22Rv1 (cell line): ENCODE measurements around the gene KAZN.

Experiments used
- H3K27ac ChIP-seq: fragments of 450-650 bp; 2 replicates; pipeline ENCODE4 v1.5.1; 2017
- CTCF ChIP-seq: fragments of 450-650 bp; IDR thresholded peaks from 2 replicates; pipeline ENCODE4 v1.5.1; 2017; ENCODE audit warnings: mild to moderate bottlenecking
- ZFX ChIP-seq: fragments of 450-650 bp; IDR thresholded peaks from 2 replicates; pipeline ENCODE4 v1.6.1; 2017; ENCODE audit warnings: antibody characterized with exemption, borderline replicate concordance

Gene KAZN

GRCh38 chr1:14733779-14734140, 135.3 kb downstream of the KAZN start:
- no peak for TF ChIP-seq ZFX
- TF ChIP-seq CTCF = no peak
- no peak overlapping the region for H3K27ac ChIP-seq

- no peak for TF ChIP-seq ZFX
- no peak for TF ChIP-seq CTCF
- H3K27ac ChIP-seq = no peak overlapping the region
Observed at GRCh38 chr1:14735841-14736240, 137.4 kb downstream of the KAZN start.

GRCh38 chr1:14737561-14738094, 139.1 kb downstream of the KAZN start:
- no peak overlapping the region for H3K27ac ChIP-seq

GRCh38 chr1:14738235-14738634, 139.8 kb downstream of the KAZN start:
- no peak overlapping the region for H3K27ac ChIP-seq
- TF ChIP-seq ZFX = no peak
- TF ChIP-seq CTCF = no peak

More at GRCh38 chr1:14737561-14738094, 139.1 kb downstream of the KAZN start:
- TF ChIP-seq CTCF = no peak
- TF ChIP-seq ZFX = no peak

- no peak overlapping the region for H3K27ac ChIP-seq
- TF ChIP-seq CTCF = no peak
- TF ChIP-seq ZFX = no peak
Observed at GRCh38 chr1:14738647-14739046, 140.2 kb downstream of the KAZN start.

- no peak overlapping the region for H3K27ac ChIP-seq
Observed at GRCh38 chr1:14739082-14739832, 140.8 kb downstream of the KAZN start.

More at GRCh38 chr1:14739082-14739832, 140.8 kb downstream of the KAZN start:
- no peak for TF ChIP-seq CTCF
- no peak for TF ChIP-seq ZFX
